Activated T-helper 1 cell treated with anti-CD3 and anti-CD28 coated beads, Interleukin-2, amount 50 U/mL, for 16 hours (primary cell): ENCODE results near the gene ALAD.
"Not testable (repeated sequence)": the region's sequence is repeated elsewhere in the genome, so short reads cannot be mapped to it uniquely, and the experiment has no call there.

Source experiments
- DNase-seq, 2 donors: peaks; one replicate each; pipeline ENCODE4 v3.0.0-alpha.2; 2020; ENCODE audit warnings: low read depth in 1 of 2, low spot score in 1 of 2

Gene ALAD

GRCh38 chr9:113399646-113400200, 1.4 kb downstream of the ALAD start:
- no peak for DNase-seq

- DNase-seq, result no peak
These were observed 2.3 kb downstream of the ALAD start for GRCh38 chr9:113398796-113399195.

DNA sequence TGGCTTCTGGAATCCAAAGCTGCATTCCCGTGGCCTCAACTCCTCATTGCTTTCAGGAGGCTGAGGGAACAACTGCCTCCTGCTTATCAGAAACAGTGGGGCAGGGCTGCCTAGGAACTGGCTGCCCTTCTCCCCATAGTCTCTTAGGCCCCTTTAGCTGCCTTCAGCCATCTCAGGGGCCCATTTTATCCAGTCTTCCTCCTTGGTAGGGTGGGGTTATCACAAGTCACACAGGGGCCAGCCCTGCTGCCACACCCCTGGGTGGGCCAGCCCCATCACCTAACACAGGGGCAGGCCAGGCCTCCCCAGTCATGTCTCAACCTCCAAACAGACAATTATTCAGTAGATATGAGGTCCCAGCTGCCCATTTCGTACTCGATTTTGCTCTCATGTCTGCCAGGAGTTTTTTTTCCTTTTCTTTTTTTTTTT, 3.9 kb downstream of the ALAD start:
- no peak for DNase-seq

- DNase-seq, result no peak
These were observed 5.9 kb downstream of the ALAD start for GRCh38 chr9:113395000-113395861.

DNA sequence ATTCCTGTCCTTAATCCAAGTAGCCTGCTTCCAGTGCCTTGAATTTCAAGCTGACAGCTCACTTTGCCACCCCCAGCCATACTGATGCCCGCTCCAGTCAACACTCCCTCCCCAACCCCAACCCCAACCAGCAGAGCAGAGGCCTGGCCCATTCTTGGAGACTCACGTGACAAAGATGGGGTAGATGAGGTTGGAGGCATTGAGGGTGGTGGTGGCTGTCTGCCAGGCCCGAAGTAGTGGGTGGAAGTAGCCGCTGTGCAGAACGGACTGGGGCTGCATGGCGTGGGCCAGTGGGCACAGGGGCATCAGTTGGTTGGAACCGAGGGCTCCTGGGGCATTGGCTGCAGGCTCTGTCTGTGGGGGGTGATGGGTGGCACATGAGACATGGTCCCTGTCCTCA, 7.8 kb downstream of the ALAD start:
- DNase-seq, result no peak

GRCh38 chr9:113391917-113392316, 9.2 kb downstream of the ALAD start:
- DNase-seq, result no peak

DNA sequence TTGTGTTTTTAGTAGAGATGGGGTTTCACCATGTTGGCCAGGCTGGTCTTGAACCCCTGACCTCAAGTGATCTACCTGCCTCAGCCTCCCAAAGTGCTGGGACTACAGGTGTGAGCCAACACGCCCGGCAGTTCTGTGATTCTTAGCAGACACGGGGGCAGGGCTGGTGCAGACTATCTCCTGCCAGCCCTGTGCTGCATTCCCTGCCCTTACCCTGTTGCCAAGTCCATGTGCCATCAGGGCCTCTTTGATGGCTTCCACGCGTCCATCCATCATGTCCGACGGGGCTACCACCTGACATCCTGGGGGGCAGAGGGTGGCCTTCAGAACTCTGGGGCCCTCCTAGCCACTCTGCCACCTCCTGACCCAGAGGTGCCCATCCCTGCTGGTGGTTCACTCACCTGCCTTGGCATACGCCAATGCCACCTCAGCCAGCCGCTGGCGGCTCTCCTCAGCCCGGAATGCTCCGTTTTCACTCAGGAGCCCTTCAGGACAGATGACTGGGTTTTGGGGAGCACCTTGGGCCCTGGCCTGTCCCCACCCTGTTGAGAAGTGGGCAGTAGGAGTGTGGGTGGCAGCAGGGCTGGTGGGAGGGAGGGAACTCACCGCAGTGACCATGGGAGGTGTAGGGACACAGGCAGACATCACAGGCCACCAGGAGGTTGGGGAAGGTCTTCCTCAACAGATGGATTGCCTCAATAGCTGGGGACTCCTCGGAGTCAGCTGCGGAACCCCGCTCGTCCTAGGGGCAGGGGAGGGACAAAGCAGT, 10.7 kb downstream of the ALAD start:
- no peak for DNase-seq

GRCh38 chr9:113389451-113389850, 11.6 kb downstream of the ALAD start:
- DNase-seq, result no peak

- DNase-seq, result no peak
These were observed 12.3 kb downstream of the ALAD start for GRCh38 chr9:113388833-113389232.

DNA sequence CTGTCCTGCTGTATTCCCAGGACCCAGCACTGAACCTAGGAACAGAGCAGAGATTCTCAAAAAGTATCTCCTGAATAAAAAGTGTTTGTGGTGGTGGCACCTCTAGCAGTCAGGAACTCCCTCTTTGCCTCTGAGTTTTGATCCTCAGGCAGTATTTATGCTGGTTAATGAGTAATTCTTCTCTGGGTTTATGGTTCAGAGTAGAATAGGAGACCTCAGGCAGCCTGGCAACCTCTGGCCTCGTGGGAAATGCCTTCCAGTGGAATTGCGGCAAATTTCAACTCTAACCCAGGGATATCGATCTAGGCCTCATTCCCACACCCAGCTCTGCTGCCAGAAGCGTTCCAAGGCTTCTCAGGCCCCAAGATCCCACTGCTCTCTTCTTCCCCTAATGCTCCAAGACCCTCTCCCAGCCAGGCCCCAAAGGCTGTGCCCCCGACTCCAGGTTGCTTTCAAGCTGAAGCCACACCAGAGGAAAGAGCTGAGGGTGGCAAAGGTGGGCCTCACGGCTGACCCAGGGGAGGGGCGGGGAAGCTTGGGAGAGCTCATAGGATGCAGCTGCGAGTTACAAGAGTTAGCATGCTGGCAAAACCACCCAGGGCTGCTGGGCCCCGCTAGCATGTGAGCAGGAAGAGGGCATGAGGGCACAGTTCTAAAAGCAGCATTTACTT, 13.4 kb downstream of the ALAD start:
- DNase-seq, result no peak

- no peak for DNase-seq
These were observed 14.3 kb downstream of the ALAD start for GRCh38 chr9:113386571-113387393.

GRCh38 chr9:113381909-113382411, 19.1 kb downstream of the ALAD start:
- no peak for DNase-seq

DNA sequence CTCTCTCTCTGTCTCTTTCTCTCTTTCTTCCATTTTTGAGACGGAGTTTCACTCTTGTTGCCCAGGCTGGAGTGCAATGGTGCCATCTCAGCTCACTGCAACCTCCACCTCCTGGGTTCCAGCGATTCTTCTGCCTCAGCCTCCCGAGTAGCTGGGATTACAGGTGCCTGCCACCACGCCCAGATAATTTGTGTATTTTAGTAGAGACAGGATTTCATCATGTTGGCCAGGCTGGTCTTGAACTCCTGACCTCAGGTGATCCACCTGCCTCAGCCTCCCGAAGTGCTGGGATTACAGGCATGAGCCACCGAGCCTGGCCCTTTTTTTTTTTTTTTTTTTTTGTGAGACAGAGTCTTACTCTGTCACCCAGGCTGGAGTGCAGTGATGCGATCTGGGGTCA, 19.6 kb downstream of the ALAD start:
- DNase-seq, result not testable (repeated sequence)

GRCh38 chr9:113380869-113381378, 20.2 kb downstream of the ALAD start:
- no peak for DNase-seq

DNA sequence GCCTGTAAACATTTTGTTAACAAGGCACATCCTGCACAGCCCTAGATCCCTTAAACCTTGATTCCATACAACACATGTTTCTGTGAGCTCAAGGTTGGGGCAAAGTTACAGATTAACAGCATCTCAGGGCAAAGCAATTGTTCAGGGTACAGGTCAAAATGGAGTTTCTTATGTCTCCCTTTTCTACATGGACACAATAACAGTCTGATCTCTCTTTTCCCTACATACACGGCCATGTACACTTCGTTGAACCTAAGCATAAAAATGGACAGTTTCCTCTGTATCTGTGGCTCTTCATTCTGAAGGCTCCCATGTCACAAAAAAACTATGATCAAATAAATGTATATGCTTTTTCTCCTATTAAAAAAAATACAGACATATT, 21.3 kb downstream of the ALAD start:
- DNase-seq, result not testable (repeated sequence)

GRCh38 chr9:113379094-113379828, 21.8 kb downstream of the ALAD start:
- DNase-seq, result not testable (repeated sequence)

DNA sequence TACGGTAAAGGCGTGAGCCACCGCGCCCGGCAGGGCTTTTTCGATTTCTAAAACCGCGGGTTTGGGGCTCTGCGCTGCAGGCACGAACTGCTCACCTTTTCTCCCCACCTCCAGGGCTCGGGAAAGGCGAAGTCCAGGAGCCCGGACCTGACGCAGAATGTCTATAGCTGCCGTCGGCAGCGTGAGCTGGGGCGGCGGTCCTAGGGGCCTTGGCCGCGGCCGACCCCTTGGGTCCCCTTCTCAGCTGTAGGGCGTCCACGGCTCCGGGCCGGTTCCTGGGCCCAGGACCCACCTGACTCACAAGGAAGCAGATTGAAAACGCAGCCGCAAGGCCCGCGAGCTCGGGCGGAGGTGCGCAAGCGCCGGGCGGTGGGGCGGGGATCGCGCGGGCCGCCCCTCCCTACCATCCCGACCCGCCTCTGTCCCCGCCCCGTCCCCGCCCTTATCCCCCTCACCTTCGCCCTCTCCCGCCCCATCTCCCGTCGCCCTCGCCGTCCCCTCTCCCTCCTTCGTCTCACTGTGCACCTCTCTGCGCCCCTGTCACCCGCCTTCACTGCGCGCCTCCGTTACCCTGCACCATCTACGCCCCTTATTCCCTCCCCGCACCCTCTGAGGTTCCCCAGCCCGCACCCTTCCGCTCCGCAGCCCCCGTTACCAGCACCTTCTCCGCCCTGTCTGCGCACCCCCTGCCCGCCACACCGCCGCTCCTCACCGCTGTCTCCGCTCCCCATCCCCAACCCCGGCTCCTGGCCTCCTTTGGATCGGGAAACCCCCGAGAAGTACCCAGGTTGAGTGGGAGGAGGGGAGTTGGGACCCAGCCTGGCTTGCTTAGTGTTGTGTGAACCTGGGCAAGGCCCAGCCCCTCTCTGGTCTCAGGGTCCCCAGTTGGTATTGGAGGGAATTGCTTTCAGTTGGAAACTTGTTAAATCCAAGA, 24.2 kb downstream of the ALAD start, which contains the start of gene HDHD3:
Gene HDHD3 (minus strand): TSS at position 353 of the 934 bp plus-strand sequence. CDS start 2,632 bp downstream, outside the sequence.
- DNase-seq, result peak; percentile 49 to 75
